Hematopoietic multipotent progenitor cell treated with erythropoietin and hydrocortisone succinate and interleukin-3 and kit ligand, for 8 days (in vitro differentiated cells): ENCODE data around the gene DNAJC21.
"Not testable (repeated sequence)": the region's sequence is repeated elsewhere in the genome, so short reads cannot be mapped to it uniquely, and the experiment has no call there.

Experiments
- DNase-seq: peaks from one replicate; pipeline ENCODE4 v3.0.0-alpha.2; 2015

The DNAJC21 gene

DNA sequence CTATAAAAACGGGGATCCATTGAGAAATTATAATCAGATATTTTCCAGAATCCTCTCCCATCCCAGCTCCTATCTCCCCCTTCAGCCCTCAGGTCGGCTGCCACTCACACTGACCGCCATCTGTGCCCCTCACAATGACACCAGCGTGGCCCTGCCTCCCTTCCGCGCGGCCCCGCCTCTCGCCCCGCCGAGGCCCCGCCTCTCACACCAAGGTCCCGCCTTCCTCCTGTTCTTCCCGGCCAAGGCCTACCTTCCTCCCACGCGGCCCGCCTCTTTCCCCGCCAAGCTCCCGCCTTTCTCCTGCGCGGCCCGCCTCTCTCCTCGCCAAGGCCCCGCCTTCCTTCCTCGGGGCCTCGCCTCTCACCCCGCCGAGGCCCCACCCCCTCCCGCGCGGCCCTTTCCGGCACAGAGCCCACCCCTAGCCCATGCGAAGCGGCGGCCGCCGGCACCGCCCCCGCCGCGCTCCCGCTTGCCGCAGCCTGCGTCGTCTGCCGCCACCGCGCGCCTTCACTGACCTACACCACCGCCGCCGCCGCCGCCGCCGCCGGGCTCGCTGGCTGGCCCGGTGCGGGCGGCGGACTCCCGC, at the start of gene DNAJC21:
DNAJC21 (plus strand) TSS at position 426 of the 586 bp plus-strand sequence. CDS start 261 bp downstream, outside the sequence.
- peak; percentile 96 for DNase-seq

DNA sequence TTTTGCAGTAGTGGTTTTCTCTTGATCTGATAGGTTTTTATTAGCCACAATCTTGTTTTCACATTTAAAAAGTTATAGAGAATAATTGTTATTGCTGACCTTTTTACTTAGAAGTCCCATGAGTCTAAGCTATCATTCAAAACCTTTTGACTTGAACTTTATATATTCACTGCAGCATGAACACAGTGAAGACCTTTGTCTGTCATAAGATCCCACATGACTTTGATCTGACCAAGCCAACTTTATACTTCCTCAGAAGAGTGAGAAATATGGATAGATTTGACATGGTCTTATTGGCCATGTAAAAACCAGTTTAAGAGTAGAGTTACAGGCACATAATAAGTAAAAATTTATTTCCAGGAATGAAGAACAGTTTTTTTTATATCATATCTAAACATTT, 48.1 kb upstream of the DNAJC21 start:
- no peak for DNase-seq

DNA sequence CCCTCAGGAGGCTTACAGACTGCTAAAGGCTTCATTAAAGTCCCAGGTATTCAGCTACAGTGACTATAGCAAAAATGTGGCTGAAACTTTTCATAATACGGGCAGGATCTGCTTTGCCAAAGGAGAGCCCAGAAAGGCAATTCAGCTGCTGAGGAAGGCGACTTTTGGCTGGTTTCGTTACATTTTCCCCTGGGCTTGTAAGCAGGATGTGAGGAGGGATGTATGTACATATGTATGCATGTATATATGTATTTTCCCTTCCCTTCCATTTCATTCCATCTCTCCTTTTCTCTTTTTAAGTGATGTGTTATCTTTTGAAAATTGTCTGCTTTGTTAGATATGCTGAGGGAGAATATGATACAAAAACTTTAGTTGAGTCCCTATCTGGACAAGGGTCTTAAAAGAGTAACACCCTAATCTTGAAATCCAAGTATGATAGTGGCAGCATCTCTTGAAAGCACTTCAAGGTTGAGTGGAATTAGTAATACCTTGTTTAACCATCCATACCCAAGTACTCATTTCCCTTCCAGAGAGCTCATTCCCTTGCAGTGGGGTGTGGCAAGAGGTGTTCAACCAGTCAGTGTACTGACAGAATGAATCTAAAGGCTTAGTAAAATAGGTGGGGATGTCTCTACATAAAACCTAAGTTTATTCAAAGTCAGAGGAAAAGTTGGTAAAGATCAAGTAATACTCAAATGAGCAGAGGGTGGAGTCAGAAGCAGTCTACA, 42.8 kb upstream of the DNAJC21 start:
- no peak for DNase-seq

DNA sequence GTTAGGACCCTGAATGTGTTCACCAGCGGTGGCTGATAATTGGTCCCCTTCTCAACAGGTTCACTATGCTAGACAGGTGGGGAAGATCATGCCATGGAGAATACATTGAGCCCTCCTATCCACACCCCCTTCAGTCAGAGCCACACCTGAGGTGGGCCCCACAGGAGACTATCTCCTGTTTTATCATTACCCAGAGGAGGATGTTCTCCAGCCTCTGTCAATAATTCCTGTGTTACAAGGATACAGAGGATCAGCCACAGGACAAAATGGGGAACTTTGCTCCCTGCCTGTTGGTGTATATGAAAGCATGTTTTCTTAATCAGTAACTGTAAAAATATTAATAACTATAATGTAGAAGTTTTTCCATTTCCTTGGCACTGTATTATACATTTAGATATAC, 40.0 kb upstream of the DNAJC21 start:
- DNase-seq = no peak

DNA sequence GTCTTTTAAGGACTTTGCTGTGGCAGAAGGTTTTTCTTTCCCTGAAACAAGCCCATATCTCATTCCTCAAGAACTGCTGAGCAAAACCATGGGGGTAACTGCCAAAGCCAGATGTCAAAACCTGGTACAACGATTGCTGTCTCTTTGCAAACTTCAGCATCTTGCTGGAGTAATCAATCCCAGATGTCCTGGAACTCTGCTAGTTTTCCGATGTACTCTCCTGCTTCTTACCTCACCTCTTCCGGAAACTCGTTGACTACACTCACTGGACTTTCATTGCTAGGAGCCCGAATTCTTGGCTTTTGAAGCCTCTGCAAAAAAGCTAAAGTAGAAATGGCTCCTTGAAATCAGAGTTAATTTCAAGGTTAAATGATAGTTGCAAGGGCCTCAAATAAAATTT, 37.4 kb upstream of the DNAJC21 start:
- no peak for DNase-seq

DNA sequence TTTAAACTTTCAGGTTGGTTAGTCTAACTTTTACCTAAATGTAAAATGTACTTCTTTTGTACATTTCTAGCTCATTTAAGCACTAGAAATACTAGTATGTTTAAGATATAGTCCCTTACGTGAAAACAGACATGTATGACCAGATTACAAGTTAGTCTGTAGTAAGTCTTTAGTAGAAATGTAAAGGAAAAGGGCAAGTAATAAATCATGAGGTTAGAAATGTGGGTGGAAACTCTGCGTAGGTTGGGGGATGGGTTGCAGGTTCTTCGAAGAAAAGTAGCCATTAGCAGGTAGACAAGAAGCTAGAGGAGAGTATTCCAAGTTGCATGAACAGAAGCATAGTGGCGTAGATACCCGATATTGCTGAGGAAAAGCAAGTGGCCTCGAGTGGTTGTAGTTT, 36.9 kb upstream of the DNAJC21 start:
- DNase-seq = no peak

DNA sequence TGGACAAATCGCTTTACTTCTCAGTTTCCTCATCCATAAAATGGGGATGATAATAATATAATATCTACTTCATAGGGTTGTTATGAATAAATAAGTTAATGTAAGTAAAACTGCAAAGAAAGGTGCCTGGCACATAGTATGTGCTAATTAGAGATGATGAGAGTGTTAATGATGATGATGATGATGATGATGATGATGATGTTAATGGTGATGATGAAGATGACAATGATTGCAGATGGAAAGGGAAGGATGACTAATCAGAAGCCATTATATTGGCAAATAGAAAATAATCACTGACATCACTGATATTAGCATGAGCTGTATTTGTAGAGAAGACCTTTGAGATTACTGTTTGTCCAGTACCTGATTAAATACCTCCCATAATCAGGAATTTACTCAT, 34.6 kb upstream of the DNAJC21 start:
- no peak for DNase-seq

DNA sequence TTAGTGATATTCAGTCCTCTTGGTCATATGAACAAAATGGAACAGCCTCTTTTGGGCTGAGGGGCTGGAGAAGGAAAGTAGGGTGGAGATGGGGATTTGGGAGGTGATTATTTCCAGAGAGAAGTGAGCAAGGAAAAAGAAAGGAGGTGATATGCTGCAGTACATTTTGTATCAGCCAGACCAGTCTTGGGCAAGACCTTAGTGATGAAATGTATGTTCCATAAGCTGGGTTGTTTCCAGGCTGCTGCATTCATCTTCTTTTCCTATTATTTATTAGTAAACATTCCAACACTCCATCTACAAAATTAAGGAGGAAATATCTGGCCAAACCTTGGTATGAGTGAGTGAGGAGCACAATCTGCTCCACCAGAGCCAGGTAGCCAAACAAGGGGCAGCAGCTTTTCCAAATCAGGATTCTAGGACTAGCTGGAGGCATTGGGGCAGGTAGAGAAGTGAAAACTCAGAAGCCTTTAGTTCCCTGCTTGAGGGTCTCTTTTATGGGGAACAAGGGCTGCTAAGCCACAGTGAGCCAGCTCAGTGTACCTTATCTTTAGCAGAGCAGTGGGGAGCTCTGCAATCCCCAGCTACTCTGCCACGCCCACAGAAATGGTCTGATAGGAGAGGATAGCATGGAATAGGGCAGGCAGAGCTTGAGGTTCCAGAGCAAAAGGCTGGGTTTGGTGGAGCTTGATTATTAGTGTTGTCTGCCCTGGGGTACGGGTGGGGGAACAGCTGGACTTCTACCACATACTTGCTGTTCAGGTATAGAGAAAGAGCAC, 33.5 kb upstream of the DNAJC21 start:
- DNase-seq = peak; percentile 79

DNA sequence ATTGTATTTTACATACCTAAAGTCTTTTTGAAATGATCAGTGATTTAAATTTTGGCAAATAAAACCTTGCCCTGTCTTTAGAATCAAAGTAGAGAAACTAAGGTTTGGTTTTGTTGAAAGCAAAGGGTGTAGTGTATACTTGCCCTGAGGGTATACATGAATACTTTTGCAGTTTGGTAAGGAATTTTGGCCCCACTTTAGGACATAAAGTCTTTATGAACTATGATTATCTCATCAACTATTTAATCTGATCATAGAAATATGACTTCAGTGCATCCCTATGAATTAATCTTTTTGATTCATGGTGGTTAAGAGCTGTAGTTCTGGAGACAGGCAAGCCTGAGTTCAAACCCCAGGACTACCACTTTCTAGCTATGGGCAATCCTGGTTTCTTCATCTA, 31.7 kb upstream of the DNAJC21 start:
- no peak for DNase-seq

DNA sequence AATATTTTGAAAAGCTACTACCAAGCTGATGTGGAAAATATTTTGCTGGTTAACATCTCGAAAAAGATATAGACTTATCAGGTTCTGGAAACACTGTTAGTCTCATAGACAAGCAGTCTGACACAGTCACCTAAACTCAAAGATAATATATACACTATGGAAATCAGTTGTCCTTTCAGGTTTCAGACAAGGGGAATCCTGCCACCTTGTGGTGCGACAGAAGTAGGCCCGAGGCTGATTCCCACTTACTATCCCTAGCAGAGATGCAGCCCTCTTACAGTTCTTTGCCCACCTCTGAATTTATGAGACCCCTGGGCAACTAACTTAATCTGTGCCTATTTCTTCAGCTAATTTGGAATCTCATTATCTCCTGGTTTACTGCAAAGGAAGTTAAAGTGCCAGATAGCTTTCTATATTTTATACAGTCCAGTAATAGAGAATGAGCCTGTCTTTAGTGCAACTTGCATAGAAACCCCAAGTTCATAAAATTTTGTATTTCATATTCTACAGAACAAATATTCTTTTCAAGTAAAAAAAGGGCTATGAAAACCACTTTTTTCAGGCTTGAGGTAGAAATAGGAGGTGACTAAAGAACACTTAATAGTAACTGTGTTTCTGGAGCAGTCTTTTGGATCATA, 31.0 kb upstream of the DNAJC21 start:
- peak; percentile 73 for DNase-seq

DNA sequence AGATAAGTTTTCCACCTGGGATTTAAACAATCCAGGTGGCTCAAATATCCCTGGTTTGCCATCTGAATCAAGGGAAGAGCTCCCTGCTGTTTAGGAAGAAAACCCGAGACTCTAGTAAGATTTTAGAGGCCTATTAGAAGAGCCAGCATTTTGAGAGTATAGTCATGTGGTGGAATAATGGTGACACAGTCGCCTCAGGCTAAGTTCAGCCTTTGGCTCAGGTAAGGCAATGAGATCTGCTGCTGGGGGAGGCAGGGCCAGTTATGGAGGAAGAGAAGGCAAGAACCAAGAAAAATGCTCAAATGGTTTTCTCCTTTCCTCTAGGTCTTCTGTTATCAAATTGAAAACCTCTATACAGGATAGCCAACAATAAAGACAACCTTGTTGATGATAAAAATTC, 30.3 kb upstream of the DNAJC21 start:
- no peak for DNase-seq

DNA sequence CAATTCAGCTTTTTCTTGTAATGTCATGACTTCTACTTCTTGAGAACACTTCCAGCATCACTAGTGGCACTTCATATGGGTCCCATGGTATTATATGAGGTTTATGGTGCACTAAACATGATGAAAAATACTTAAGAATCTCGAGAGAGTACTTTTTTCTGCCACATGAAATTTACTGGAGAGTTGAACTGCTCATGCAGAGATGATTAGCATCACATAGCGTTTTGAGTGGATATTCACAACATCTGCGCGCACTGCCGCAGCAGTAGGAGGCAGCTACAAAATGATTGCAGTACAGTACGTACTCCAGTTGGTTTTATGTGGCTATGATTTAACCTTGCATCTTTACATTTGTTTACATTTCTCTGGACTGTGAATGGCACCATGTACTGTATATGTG, 28.7 kb upstream of the DNAJC21 start:
- no peak for DNase-seq

DNA sequence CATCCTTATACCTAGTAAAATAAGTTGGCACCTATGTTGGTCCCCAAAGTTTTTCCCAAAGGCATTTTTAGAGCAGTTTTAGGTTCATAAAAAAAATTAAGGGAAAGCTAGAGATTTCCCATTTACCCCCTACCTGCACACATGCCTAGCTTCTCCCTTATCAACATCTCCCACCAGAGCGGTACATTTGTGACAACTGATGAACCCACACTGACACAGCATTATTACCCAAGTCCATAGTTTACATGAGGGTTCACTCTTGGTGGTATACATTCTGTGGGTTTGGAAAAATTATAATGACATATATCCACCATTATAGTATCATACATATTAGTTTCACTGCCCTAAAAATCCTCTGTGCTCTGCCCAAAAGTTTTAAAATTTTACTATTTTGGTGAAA, 26.1 kb upstream of the DNAJC21 start:
- peak; percentile 65 for DNase-seq

DNA sequence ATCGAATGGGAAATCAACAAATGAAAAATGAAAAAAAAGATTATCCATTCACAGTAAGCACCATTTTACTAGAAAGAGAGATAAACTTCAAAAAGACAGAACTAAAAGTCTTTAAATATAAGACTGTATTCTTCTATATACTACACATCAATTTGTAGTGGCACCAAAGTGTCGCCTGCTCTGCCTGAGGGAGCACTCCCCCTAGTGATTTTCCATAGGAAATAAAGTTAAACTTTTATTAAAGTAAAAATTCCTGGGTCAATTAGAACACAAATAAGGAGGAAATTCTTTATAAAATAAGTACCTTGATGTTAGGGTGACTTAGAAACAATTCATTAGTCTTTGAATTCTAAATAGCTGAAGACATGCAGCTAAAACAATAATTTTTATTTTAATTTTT, 23.8 kb upstream of the DNAJC21 start:
- DNase-seq = no peak

DNA sequence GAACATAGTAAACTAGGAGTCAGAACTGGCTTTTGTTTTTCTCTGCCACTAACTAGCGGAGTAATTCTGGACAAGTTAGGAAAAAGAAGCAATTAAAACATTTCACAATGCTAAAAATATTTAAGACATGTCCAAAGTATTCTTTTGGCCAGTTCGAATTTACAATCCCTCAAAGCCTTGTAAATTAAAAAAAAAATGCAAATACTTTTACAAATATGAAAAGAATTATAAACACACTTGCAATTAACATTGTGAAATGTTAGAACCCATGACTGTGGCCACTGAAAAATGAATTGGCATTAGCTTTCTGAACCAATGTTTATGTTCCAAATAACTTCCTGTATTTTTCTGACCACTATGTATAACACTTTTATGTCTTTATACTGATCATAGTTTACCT, 16.3 kb upstream of the DNAJC21 start:
- no peak for DNase-seq

DNA sequence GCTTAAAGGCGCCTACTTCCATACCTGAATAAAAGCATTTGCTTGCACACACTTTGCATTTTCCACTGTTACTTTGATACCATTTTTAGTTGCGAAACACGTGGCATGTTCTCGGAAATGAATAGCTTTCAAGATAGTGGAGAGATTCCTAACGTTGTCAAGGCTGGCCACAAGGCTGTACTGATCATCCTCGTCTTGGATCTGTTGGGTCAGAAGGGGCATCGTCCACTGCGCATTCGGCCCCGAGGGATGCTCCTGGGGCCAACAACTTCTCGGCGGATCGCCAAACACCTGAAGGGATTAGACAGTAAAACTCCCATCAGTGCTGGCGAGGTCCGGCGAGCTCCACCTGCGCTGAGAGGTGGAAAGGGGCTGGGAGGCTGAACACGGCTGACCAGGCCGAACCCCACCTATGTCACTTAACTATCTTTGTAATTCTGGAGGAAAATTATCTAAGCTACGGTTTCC, 14.7 kb upstream of the DNAJC21 start:
- DNase-seq = peak; percentile 71

DNA sequence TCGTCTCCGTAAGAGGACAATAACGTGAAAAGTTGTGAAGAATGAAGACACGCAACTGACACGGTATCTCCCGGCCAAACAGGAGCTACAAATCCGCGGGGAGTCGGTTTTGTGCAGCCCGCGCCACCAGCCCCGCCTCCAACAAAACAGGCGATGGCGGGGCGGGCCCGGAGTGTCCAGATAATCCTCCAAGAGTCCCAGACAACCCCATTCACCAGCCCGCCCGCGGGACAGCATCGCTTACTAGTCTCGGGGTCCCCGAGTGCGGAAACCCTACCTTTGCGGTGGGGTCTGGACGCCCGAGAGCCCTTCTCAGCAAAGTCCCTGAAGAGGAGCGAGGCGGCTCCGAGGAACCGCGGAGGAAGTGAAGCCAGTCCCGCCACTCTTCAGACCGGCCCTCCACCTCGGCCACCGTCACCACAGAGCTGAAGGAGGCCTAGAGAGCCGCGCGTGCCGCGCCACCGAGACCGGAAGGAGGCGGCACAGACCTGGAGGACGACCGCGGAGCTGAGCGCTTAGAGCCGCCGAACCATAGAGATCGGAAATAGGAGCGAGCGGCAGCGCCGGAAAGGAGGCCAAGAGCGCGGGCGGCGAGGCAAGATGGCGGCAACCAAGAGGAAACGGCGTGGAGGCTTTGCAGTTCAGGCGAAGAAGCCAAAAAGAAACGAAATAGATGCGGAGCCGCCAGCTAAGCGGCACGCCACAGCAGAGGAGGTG, 14.1 kb upstream of the DNAJC21 start, which contains the start of the genes BRIX1 and RAD1:
BRIX1 (plus strand) TSS at position 573 of the 717 bp plus-strand sequence; CDS start at position 601, 28 bp downstream.
RAD1 (minus strand) TSS at position 366 of the 717 bp plus-strand sequence. CDS start 612 bp downstream, outside the sequence.
- DNase-seq = peak; percentile 96

DNA sequence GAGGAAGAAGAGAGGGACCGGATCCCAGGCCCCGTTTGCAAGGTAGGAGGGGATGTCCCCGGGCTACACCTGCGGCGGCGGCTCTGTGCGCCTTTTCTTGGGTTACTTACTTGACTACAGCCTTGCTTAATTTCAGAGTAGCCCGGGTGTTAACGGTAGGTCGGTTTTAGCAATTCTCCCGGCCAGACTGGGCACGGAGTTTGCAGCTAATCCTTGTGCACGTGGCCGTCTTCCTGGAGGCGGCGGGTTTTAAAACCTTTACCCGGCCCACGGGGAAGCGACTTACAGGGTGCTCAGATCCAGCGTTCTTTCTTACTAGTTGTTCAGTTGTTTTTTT, 13.5 kb upstream of the DNAJC21 start:
- no peak for DNase-seq

DNA sequence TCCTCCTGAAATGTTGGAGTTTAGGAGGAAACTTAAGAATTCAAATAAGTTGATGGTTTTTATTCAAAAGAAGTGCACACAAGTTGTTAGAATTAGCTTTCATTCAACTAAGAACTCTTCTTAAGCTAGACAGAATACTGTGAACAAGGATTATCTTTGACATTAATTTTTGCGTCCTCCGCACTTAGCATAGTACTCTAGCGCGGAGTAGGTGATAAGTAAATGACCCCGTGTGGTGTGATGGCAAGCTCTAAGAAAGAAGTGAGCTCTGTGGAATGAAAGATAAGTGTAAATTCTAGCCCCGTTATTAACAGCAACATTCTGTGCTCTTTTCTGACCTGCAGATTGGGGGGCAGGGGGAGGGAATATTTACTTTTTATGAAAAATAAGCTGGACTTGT, 12.8 kb upstream of the DNAJC21 start:
- DNase-seq = peak; percentile 45

DNA sequence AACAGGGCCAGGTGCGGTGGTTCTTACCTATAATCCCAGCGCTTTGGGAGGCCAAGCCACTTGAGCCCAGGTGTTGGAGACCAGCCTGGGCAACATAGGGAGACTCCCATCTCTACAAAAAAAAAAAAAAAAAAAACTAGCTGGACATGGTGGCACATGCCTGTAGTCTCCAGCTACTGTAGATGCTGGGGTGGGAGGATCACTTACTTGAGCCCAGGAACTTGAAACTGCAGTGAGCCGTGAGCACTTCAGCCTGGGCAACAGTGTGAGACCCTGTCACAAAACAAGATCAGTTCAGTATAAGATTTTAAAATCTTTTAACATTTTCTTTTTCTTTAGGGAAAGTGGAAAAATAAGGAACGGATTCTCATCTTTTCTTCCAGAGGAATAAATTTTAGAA, 11.3 kb upstream of the DNAJC21 start:
- DNase-seq = no peak

DNA sequence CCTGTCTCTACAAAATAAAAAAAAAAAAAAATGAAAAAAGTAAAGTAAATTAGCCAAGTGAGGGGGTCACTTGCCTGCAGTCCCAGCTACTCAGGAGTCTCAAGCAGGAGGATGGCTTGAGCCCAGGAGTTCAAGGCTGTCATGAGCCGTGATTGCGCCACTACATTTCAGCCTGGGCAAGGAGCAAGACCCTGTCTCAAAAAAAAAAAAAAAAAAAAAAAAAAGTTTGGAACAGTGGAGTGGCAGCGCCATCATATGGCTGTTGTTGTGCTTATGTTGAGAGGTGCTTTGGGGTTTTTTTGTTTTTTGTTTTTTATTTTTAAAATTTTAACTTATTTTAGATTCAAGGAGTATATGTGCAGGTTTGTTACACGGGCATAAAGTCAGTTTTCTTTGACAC, 10.3 kb upstream of the DNAJC21 start:
- DNase-seq = peak; percentile 23

DNA sequence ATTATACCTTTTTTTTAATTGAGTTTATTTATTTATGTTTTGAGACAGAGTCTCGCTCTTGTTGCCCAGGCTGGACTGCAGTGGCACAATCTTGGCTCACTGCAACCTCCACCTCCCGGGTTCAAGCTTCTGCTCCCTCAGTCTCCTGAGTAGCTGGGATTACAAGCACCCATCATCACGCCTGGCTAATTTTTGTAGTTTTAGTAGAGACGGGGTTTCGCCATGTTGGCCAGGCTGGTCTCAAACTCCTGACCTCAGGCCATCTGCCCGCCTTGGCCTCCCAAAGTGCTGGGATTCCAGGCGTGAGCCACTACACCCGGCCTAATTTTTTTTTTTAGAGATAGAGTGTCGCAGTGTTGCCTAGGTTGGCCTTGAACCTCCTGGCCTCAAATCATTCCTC, 6.1 kb upstream of the DNAJC21 start:
- not testable (repeated sequence) for DNase-seq
